Neural progenitor cell (in vitro differentiated cells): Measurements from ENCODE around the gene TMEM108. TPM values are rescaled to one million over a fixed set of nuclear protein-coding genes. Genes with fewer than 3 reads are reported as not detected.

Experiments used
- DNase-seq: peaks from one replicate; pipeline ENCODE4 v3.0.0-alpha.2; 2016; ENCODE audit warnings: low spot score
- H2AFZ ChIP-seq: fragments of 200-600 bp; sonication (generic); replicated peaks from 2 replicates; pipeline ENCODE4 v1.6.1; 2016; ENCODE audit warnings: antibody characterized with exemption
- H3F3A ChIP-seq: fragments of 200-600 bp; sonication (generic); 2 replicates; pipeline ENCODE4 v1.6.1; 2016; ENCODE audit warnings: antibody characterized with exemption, low read depth
- H3K27ac ChIP-seq: fragments of 200-600 bp; sonication (generic); 2 replicates; pipeline ENCODE4 v1.5.1; 2016; ENCODE audit warnings: mild to moderate bottlenecking
- H3K27me3 ChIP-seq: fragments of 200-600 bp; sonication (generic); 2 replicates; pipeline ENCODE4 v1.6.1; 2016; ENCODE audit warnings: mild to moderate bottlenecking, moderate library complexity
- H3K36me3 ChIP-seq: fragments of 200-600 bp; sonication (generic); 2 replicates; pipeline ENCODE4 v1.5.1; 2016
- H3K4me1 ChIP-seq: fragments of 200-600 bp; sonication (generic); 2 replicates; pipeline ENCODE4 v1.6.1; 2016; ENCODE audit warnings: mixed run types
- H3K4me2 ChIP-seq: fragments of 200-600 bp; sonication (generic); 2 replicates; pipeline ENCODE4 v1.6.1; 2016
- H3K4me3 ChIP-seq: fragments of 200-600 bp; sonication (generic); 2 replicates; pipeline ENCODE4 v1.5.1; 2016
- H3K79me2 ChIP-seq: fragments of 200-600 bp; sonication (generic); 2 replicates; pipeline ENCODE4 v1.6.1; 2016; ENCODE audit warnings: low read depth
- H3K9ac ChIP-seq: fragments of 200-600 bp; sonication (generic); 2 replicates; pipeline ENCODE4 v1.6.1; 2016
- H3K9me3 ChIP-seq: fragments of 200-600 bp; sonication (generic); 2 replicates; pipeline ENCODE4 v1.5.1; 2016; ENCODE audit warnings: low read depth
- H4K20me1 ChIP-seq: fragments of 200-600 bp; sonication (generic); 2 replicates; pipeline ENCODE4 v1.6.1; 2016; ENCODE audit warnings: low read depth
- H3K27ac Mint-ChIP-seq: 3 replicates; pipeline ENCODE4 v1.8.0; 2021; ENCODE audit warnings: mixed read lengths
- H3K27me3 Mint-ChIP-seq: 2 replicates; pipeline ENCODE4 v1.8.0; 2022; ENCODE audit warnings: low read depth, mild to moderate bottlenecking, inconsistent platforms, moderate library complexity, mixed read lengths; ENCODE audit not compliant: insufficient read depth
- H3K36me3 Mint-ChIP-seq: 3 replicates; pipeline ENCODE4 v1.8.0; 2021; ENCODE audit warnings: mixed read lengths
- H3K4me1 Mint-ChIP-seq: 3 replicates; pipeline ENCODE4 v1.8.0; 2021; ENCODE audit warnings: mixed read lengths
- H3K4me3 Mint-ChIP-seq: 3 replicates; pipeline ENCODE4 v1.8.0; 2021; ENCODE audit warnings: mild to moderate bottlenecking, moderate library complexity, mixed read lengths
- H3K9me3 Mint-ChIP-seq: 3 replicates; pipeline ENCODE4 v1.8.0; 2020; ENCODE audit warnings: mixed read lengths
- EZH2 ChIP-seq: fragments of 200-600 bp; sonication (generic); IDR thresholded peaks from 2 replicates; pipeline ENCODE4 v1.6.1; 2017; ENCODE audit warnings: antibody characterized with exemption, mild to moderate bottlenecking, moderate library complexity
- EZH2phosphoT487 ChIP-seq: fragments of 200-600 bp; sonication (generic); IDR thresholded peaks from 2 replicates; pipeline ENCODE4 v1.6.1; 2017; ENCODE audit warnings: antibody characterized with exemption
- total RNA-seq: library from RNA; depleted of rRNA; stranded (reverse); fragments of >200 nt; gene quantifications from 2 replicates; pipeline ENCODE4 v1.2.3, GENCODE V29; 2015; ENCODE audit warnings: low replicate concordance
- TF ChIP-seq, protein P1 (sequence below): fragments of 200-600 bp; sonication (generic); IDR thresholded peaks from 2 replicates; pipeline ENCODE4 v1.5.1; 2017; ENCODE audit warnings: antibody characterized with exemption, mild to moderate bottlenecking

Gene TMEM108
- total RNA-seq, 1 donor from 2014 or later, result 4.8 TPM

DNA sequence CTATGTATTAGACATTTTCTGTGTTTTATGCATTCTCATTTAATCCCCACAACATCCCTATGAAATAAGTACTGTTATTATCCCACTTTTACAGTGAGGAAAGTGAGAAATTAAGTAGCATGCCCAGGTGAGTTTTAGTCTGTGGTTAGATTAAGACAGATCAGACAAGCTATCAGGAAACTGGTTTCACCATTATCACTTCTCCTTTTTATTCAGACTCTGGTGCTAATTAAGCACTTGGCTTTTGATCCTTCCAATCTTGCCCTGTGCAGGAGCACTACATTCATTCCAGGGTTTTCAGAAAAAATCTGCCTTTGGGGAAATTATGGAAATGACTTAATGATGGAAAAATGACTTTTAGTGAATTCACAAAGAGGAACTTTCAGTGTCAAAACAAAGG is 115.2 kb downstream of the TMEM108 start:
- Histone ChIP-seq H3K79me2 (no peaks in the 10 kb centered on the region), H3K4me2 (no peak overlapping the region), H3K27ac (no peak overlapping the region), H3K36me3 (no peaks in the 10 kb centered on the region), H3K4me1 (peaks cover 19% of the 10 kb centered on the region), H3K9me3 (no peaks in the 10 kb centered on the region), H2AFZ (no peak overlapping the region), H4K20me1 (no peaks in the 10 kb centered on the region), H3K27me3 (no peaks in the 10 kb centered on the region), H3K9ac (no peak overlapping the region), H3F3A (no peaks in the 10 kb centered on the region), H3K4me3 (no peak overlapping the region)
- H3K36me3 Mint-ChIP-seq, result no peaks in the 10 kb centered on the region
- H3K9me3 Mint-ChIP-seq, result no peaks in the 10 kb centered on the region
- H3K4me3 Mint-ChIP-seq, result no peak overlapping the region
- TF ChIP-seq EZH2phosphoT487, result no peak
- TF ChIP-seq, protein P1, sequence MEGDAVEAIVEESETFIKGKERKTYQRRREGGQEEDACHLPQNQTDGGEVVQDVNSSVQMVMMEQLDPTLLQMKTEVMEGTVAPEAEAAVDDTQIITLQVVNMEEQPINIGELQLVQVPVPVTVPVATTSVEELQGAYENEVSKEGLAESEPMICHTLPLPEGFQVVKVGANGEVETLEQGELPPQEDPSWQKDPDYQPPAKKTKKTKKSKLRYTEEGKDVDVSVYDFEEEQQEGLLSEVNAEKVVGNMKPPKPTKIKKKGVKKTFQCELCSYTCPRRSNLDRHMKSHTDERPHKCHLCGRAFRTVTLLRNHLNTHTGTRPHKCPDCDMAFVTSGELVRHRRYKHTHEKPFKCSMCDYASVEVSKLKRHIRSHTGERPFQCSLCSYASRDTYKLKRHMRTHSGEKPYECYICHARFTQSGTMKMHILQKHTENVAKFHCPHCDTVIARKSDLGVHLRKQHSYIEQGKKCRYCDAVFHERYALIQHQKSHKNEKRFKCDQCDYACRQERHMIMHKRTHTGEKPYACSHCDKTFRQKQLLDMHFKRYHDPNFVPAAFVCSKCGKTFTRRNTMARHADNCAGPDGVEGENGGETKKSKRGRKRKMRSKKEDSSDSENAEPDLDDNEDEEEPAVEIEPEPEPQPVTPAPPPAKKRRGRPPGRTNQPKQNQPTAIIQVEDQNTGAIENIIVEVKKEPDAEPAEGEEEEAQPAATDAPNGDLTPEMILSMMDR, result no peak
- DNase-seq, result no peak
- no peak overlapping the region for H3K27ac Mint-ChIP-seq
- H3K4me1 Mint-ChIP-seq, result peaks cover 8% of the 10 kb centered on the region
- H3K27me3 Mint-ChIP-seq, result no peaks in the 10 kb centered on the region

DNA sequence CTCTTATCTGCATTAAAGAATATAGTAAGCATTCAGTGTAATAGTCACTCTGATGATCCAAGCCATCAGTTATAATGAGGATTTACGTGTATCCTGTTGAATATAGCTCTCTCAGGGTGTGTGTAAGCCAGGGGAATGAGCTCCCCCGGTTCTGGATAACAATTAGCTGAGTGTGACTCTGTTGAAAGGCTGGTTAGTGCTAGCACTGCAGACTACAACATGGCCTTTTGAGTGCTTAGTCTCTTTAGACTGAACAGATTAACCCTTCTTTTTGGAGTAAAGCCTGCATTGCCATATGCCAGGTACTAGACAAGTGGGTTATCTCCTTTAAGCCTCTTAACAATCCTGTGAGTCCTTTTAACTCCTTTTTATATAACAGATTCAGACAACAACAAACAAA is 119.5 kb downstream of the TMEM108 start:
- Mint-ChIP-seq H3K27me3 (peaks cover 2% of the 10 kb centered on the region), H3K4me3 (no peak overlapping the region), H3K36me3 (no peaks in the 10 kb centered on the region), H3K9me3 (no peaks in the 10 kb centered on the region), H3K4me1 (no peaks in the 10 kb centered on the region), H3K27ac (no peak overlapping the region)
- Histone ChIP-seq H3K9me3 (no peaks in the 10 kb centered on the region), H3K9ac (no peak overlapping the region), H3K4me3 (no peak overlapping the region), H3K4me1 (peaks cover 9% of the 10 kb centered on the region), H4K20me1 (no peaks in the 10 kb centered on the region), H3F3A (no peaks in the 10 kb centered on the region), H3K27me3 (no peaks in the 10 kb centered on the region), H3K27ac (no peak overlapping the region), H3K36me3 (no peaks in the 10 kb centered on the region), H3K4me2 (no peak overlapping the region), H3K79me2 (no peaks in the 10 kb centered on the region), H2AFZ (no peak overlapping the region)
- peak; percentile 17 for DNase-seq
- TF ChIP-seq EZH2, result no peak
- TF ChIP-seq, protein P1, result no peak
- no peak for TF ChIP-seq EZH2phosphoT487

DNA sequence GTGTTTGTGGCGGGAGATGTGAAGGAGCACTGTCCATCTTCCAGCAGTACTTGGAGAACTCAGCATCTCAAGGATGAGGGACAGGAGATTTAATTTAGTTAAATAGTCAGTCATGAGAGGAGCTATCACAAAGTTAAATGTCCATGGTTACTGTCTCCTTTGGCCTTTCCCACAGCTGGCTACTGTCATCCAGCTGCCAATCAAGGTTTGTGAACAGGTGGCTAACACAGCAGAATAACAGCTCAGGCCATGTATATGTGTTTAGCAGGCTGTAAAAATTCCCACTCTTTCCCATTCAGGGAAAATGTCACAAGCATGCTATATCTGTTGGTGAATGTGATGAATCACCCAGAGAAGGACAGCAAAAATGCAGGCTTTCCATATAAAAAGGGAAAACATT is 120.5 kb downstream of the TMEM108 start:
- no peaks in the 10 kb centered on the region for H3K9me3 Mint-ChIP-seq
- no peak overlapping the region for H3K4me2 ChIP-seq
- H3K9me3 ChIP-seq, result no peaks in the 10 kb centered on the region
- no peak overlapping the region for H3K9ac ChIP-seq
- no peak for DNase-seq
- H3K4me1 Mint-ChIP-seq, result peaks cover 2% of the 10 kb centered on the region
- peaks cover 2% of the 10 kb centered on the region for H3K27me3 Mint-ChIP-seq
- no peak overlapping the region for H3K27ac ChIP-seq
- peaks cover 13% of the 10 kb centered on the region for H3K4me1 ChIP-seq
- no peaks in the 10 kb centered on the region for H3K79me2 ChIP-seq
- no peak overlapping the region for H3K4me3 Mint-ChIP-seq
- no peak overlapping the region for H2AFZ ChIP-seq
- H3F3A ChIP-seq, result no peaks in the 10 kb centered on the region
- H3K27me3 ChIP-seq, result no peaks in the 10 kb centered on the region
- no peak overlapping the region for H3K4me3 ChIP-seq
- TF ChIP-seq EZH2 (no peak), EZH2phosphoT487 (no peak)
- TF ChIP-seq, protein P1, result no peak
- H4K20me1 ChIP-seq, result no peaks in the 10 kb centered on the region
- H3K36me3 ChIP-seq, result no peaks in the 10 kb centered on the region
- no peaks in the 10 kb centered on the region for H3K36me3 Mint-ChIP-seq
- no peak overlapping the region for H3K27ac Mint-ChIP-seq
